DMS53 (cell line): ENCODE data around the gene MIPEP.

Experiments
- DNase-seq: peaks from one replicate; lab custom pipeline; 2025; lab: John Stamatoyannopoulos, UW

MIPEP gene

GRCh38 chr13:23810685-23811240 lies 78.4 kb downstream of the MIPEP start:
- no peak for DNase-seq

- DNase-seq = peak; percentile 17
These were observed 80.4 kb downstream of the MIPEP start for GRCh38 chr13:23808803-23809202.

GRCh38 chr13:23806874-23807526 lies 82.2 kb downstream of the MIPEP start:
- DNase-seq = peak; percentile 68

- DNase-seq = no peak
These were observed 83.4 kb downstream of the MIPEP start for GRCh38 chr13:23805821-23806220.

GRCh38 chr13:23805122-23805521 lies 84.1 kb downstream of the MIPEP start:
- no peak for DNase-seq

- no peak for DNase-seq
These were observed 85.0 kb downstream of the MIPEP start for GRCh38 chr13:23804166-23804565.

GRCh38 chr13:23801141-23801540 lies 88.1 kb downstream of the MIPEP start:
- no peak for DNase-seq

GRCh38 chr13:23799945-23800344 lies 89.3 kb downstream of the MIPEP start:
- peak; percentile 11 for DNase-seq

- no peak for DNase-seq
These were observed 91.8 kb downstream of the MIPEP start for GRCh38 chr13:23797276-23797903.

- DNase-seq = peak; percentile 90
These were observed 92.6 kb downstream of the MIPEP start for GRCh38 chr13:23796551-23796950.

GRCh38 chr13:23794267-23795161 lies 94.7 kb downstream of the MIPEP start:
- peak; percentile 69 for DNase-seq

GRCh38 chr13:23793711-23794110 lies 95.5 kb downstream of the MIPEP start:
- DNase-seq = peak; percentile 14

- DNase-seq = no peak
These were observed 96.5 kb downstream of the MIPEP start for GRCh38 chr13:23792680-23793079.

- no peak for DNase-seq
These were observed 98.5 kb downstream of the MIPEP start for GRCh38 chr13:23790577-23791170.

- no peak for DNase-seq
These were observed 99.4 kb downstream of the MIPEP start for GRCh38 chr13:23789576-23790346.

- no peak for DNase-seq
These were observed 100.7 kb downstream of the MIPEP start for GRCh38 chr13:23788459-23788858.

GRCh38 chr13:23787464-23787863 lies 101.7 kb downstream of the MIPEP start:
- no peak for DNase-seq

- DNase-seq = no peak
These were observed 102.6 kb downstream of the MIPEP start for GRCh38 chr13:23786607-23787006.

GRCh38 chr13:23778879-23779278 lies 110.3 kb downstream of the MIPEP start:
- DNase-seq = peak; percentile 24

- DNase-seq = no peak
These were observed 111.1 kb downstream of the MIPEP start for GRCh38 chr13:23778002-23778652.

- no peak for DNase-seq
These were observed 111.7 kb downstream of the MIPEP start for GRCh38 chr13:23777575-23777870.
